Measurements from ENCODE around the gene TEAD3. TPM values are rescaled to one million over a fixed set of nuclear protein-coding genes. Genes with fewer than 3 reads are reported as not detected.

The TEAD3 gene
- total and polyA plus RNA-seq, 4 donors, result 1.8 to 8.7 (median 6.8) TPM

DNA sequence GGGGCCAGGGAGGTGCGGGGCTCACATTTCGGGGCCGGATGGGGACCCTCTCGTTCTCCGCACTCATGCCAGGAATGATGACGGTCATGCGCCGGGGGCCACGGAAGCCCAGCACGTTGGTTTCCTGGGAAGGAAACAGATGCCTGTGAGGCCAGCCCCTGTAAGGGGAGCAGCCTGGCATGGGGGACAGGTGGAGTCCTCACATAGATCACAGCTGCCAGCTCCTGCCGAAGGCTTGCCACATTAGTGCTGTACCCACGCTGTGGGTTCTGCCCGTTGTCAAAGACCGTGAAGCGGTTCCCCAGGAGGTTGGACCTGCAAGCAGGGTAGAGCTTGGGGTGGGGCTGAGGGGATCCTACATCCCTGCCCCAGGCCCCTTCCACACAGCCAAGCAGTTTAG is 6.7 kb upstream of the TEAD3 start:
- Histone ChIP-seq H3K27ac (ENCODE audit: low read depth, low read length) (no peak overlapping the region), H3K4me3 (ENCODE audit: low read depth, low read length) (no peak overlapping the region), H3K9me3 (ENCODE audit: control insufficient read depth, insufficient read depth, low read length) (no peaks in the 10 kb centered on the region), H3K36me3 (ENCODE audit: control insufficient read depth, insufficient read depth, low read length) (no peaks in the 10 kb centered on the region), H3K4me1 (ENCODE audit: control insufficient read depth, insufficient read depth, low read length) (no peaks in the 10 kb centered on the region), H3K27me3 (ENCODE audit: control insufficient read depth, insufficient read depth, low read length) (peaks cover 22% of the 10 kb centered on the region)
- WGBS (ENCODE audit: insufficient coverage), result 74% methylated on average over 13 of the region's 15 CpGs
- DNase-seq (ENCODE audit: low read depth in 4 of 6, low spot score in 6 of 6), result no peak

DNA sequence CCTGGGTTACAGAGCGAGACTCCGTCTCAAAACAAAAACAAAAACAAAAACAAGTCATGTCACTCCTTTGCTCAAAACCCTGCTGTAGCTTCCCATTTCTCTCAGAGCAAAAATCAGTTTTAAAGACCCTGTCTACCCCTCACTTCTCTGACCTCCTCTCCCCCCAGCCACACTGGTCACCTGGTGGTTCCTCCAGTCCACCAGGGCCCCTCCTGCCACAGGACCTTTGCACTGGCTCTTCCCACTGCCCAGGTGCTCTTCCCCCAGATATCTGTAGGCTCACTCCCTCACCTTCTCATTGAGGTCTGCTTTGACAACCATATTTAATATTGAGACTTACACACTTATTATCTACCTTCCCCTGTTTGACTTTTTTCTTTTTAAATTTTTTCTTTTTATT is 4.9 kb upstream of the TEAD3 start:
- H3K27me3 ChIP-seq (ENCODE audit: control insufficient read depth, insufficient read depth, low read length), result peaks cover 34% of the 10 kb centered on the region
- H3K9me3 ChIP-seq (ENCODE audit: control insufficient read depth, insufficient read depth, low read length), result no peaks in the 10 kb centered on the region
- H3K4me3 ChIP-seq (ENCODE audit: low read depth, low read length), result no peak overlapping the region
- H3K36me3 ChIP-seq (ENCODE audit: control insufficient read depth, insufficient read depth, low read length), result peaks cover 2% of the 10 kb centered on the region
- no peak overlapping the region for H3K27ac ChIP-seq (ENCODE audit: low read depth, low read length)
- 94% methylated on average over 2 of the region's 2 CpGs for WGBS (ENCODE audit: insufficient coverage)
- H3K4me1 ChIP-seq (ENCODE audit: control insufficient read depth, insufficient read depth, low read length), result peaks cover 11% of the 10 kb centered on the region
- no peak for DNase-seq (ENCODE audit: low read depth in 4 of 6, low spot score in 6 of 6)

- DNase-seq (ENCODE audit: low read depth in 4 of 6, low spot score in 6 of 6), result no peak
- peaks cover 2% of the 10 kb centered on the region for H3K36me3 ChIP-seq (ENCODE audit: control insufficient read depth, insufficient read depth, low read length)
- no peaks in the 10 kb centered on the region for H3K9me3 ChIP-seq (ENCODE audit: control insufficient read depth, insufficient read depth, low read length)
- peaks cover 18% of the 10 kb centered on the region for H3K4me1 ChIP-seq (ENCODE audit: control insufficient read depth, insufficient read depth, low read length)
- H3K4me3 ChIP-seq (ENCODE audit: low read depth, low read length), result no peak overlapping the region
- H3K27me3 ChIP-seq (ENCODE audit: control insufficient read depth, insufficient read depth, low read length), result peaks cover 26% of the 10 kb centered on the region
- 84% methylated on average over 5 of the region's 6 CpGs for WGBS (ENCODE audit: insufficient coverage)
- no peak overlapping the region for H3K27ac ChIP-seq (ENCODE audit: low read depth, low read length)
Measured at GRCh38 chr6:35500782-35501181, 3.9 kb upstream of the TEAD3 start.

- Histone ChIP-seq H3K4me1 (ENCODE audit: control insufficient read depth, insufficient read depth, low read length) (peaks cover 26% of the 10 kb centered on the region), H3K27ac (ENCODE audit: low read depth, low read length) (no peak overlapping the region), H3K4me3 (ENCODE audit: low read depth, low read length) (no peak overlapping the region), H3K9me3 (ENCODE audit: control insufficient read depth, insufficient read depth, low read length) (no peaks in the 10 kb centered on the region), H3K27me3 (ENCODE audit: control insufficient read depth, insufficient read depth, low read length) (peaks cover 24% of the 10 kb centered on the region), H3K36me3 (ENCODE audit: control insufficient read depth, insufficient read depth, low read length) (peaks cover 2% of the 10 kb centered on the region)
- no peak for DNase-seq (ENCODE audit: low read depth in 4 of 6, low spot score in 6 of 6)
- 93% methylated on average over 3 of the region's 4 CpGs for WGBS (ENCODE audit: insufficient coverage)
Measured at GRCh38 chr6:35499372-35499771, 2.5 kb upstream of the TEAD3 start.

GRCh38 chr6:35498422-35499067 is 1.7 kb upstream of the TEAD3 start:
- Histone ChIP-seq H3K4me3 (ENCODE audit: low read depth, low read length) (peak overlapping the region; percentile 40), H3K9me3 (ENCODE audit: control insufficient read depth, insufficient read depth, low read length) (no peaks in the 10 kb centered on the region), H3K36me3 (ENCODE audit: control insufficient read depth, insufficient read depth, low read length) (peaks cover 2% of the 10 kb centered on the region), H3K27ac (ENCODE audit: low read depth, low read length) (no peak overlapping the region), H3K27me3 (ENCODE audit: control insufficient read depth, insufficient read depth, low read length) (peaks cover 24% of the 10 kb centered on the region), H3K4me1 (ENCODE audit: control insufficient read depth, insufficient read depth, low read length) (peaks cover 28% of the 10 kb centered on the region)
- 21% methylated on average over 12 of the region's 14 CpGs for WGBS (ENCODE audit: insufficient coverage)
- no peak for DNase-seq (ENCODE audit: low read depth in 4 of 6, low spot score in 6 of 6)

GRCh38 chr6:35497571-35498421 is 917 bp upstream of the TEAD3 start:
- Histone ChIP-seq H3K4me1 (ENCODE audit: control insufficient read depth, insufficient read depth, low read length) (peaks cover 29% of the 10 kb centered on the region), H3K4me3 (ENCODE audit: low read depth, low read length) (peak overlapping the region; percentile 40), H3K36me3 (ENCODE audit: control insufficient read depth, insufficient read depth, low read length) (peaks cover 2% of the 10 kb centered on the region), H3K9me3 (ENCODE audit: control insufficient read depth, insufficient read depth, low read length) (no peaks in the 10 kb centered on the region), H3K27ac (ENCODE audit: low read depth, low read length) (peak overlapping the region; percentile 44), H3K27me3 (ENCODE audit: control insufficient read depth, insufficient read depth, low read length) (peaks cover 24% of the 10 kb centered on the region)
- WGBS (ENCODE audit: insufficient coverage), result 2% methylated on average over 66 of the region's 77 CpGs
- peak in 2 of 6 donors; percentile 28 to 62 for DNase-seq (ENCODE audit: low read depth in 4 of 6, low spot score in 6 of 6)

DNA sequence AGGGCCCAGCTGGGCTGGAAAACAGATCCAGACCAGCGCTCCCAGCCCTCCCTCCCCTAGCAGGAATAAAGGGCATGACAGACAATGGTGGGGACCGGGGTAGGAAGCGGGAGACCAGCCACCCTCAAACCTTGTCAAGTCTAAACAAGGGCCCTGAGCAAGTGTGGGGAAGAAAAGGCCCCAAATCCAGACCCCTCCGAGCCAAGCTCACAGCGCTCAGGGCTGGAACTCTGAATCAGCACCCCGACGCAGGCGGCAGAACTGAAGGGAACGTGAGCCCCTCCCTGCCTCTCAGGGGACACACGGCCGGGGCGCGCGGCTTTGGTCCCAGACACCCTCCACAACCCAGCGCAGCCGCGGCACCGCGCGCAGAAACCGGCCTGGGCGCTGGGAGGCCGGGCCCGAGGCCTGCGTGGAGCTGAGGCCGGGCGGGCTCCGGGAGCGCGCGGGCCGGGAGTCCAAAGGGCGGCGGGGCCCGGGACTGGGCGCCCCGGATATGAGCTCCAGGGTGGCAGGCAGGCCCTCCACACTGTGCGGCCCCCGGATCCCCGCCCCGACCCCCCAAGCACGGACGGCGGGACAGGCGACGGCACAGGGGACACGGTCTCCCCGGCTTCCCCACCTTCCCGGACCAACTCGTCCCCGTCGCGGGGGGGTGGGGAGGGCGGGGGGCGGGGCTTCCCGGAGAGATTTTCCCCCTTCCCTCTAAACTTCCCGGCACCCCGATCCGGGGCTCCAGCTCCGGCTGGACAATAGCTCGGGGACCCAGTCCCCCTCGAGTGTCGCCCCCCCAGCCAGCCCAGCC is 641 bp downstream of the TEAD3 start:
- Histone ChIP-seq H3K27ac (ENCODE audit: low read depth, low read length) (peak overlapping the region; percentile 57), H3K4me3 (ENCODE audit: low read depth, low read length) (peak overlapping the region; percentile 57), H3K27me3 (ENCODE audit: control insufficient read depth, insufficient read depth, low read length) (peaks cover 24% of the 10 kb centered on the region), H3K4me1 (ENCODE audit: control insufficient read depth, insufficient read depth, low read length) (peaks cover 44% of the 10 kb centered on the region), H3K9me3 (ENCODE audit: control insufficient read depth, insufficient read depth, low read length) (no peaks in the 10 kb centered on the region), H3K36me3 (ENCODE audit: control insufficient read depth, insufficient read depth, low read length) (peaks cover 2% of the 10 kb centered on the region)
- DNase-seq (ENCODE audit: low read depth in 4 of 6, low spot score in 6 of 6), result peak in 1 of 6 donors; percentile 53
- WGBS (ENCODE audit: insufficient coverage), result 7% methylated on average over 42 of the region's 63 CpGs

GRCh38 chr6:35495258-35496035 is 1.4 kb downstream of the TEAD3 start:
- H3K36me3 ChIP-seq (ENCODE audit: control insufficient read depth, insufficient read depth, low read length), result peaks cover 2% of the 10 kb centered on the region
- peaks cover 51% of the 10 kb centered on the region for H3K4me1 ChIP-seq (ENCODE audit: control insufficient read depth, insufficient read depth, low read length)
- H3K4me3 ChIP-seq (ENCODE audit: low read depth, low read length), result peak overlapping the region; percentile 31
- no peaks in the 10 kb centered on the region for H3K9me3 ChIP-seq (ENCODE audit: control insufficient read depth, insufficient read depth, low read length)
- 85% methylated on average over 4 of the region's 9 CpGs for WGBS (ENCODE audit: insufficient coverage)
- no peak for DNase-seq (ENCODE audit: low read depth in 4 of 6, low spot score in 6 of 6)
- H3K27me3 ChIP-seq (ENCODE audit: control insufficient read depth, insufficient read depth, low read length), result peaks cover 24% of the 10 kb centered on the region
- H3K27ac ChIP-seq (ENCODE audit: low read depth, low read length), result no peak overlapping the region

DNA sequence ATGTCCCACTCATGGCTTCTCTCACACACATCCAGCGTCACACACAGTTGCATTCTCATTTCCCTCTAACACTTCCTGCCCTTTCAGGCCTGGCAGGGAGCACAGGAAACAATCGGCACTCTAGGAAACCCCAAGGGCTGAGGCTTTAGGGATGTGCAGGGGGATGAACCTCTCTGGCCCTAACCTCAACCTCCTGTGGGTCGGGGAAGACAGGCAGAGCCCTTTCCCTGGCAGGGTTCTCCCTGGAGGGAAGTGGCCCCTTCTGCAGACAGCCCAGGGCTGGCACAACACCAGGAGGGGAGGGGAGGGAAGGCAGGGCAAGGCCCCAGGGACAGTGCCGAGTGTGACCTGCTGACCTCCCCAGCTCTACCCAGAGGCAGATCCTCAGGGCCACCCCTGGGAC is 2.7 kb downstream of the TEAD3 start:
- H3K4me3 ChIP-seq (ENCODE audit: low read depth, low read length), result no peak overlapping the region
- H3K4me1 ChIP-seq (ENCODE audit: control insufficient read depth, insufficient read depth, low read length), result peaks cover 59% of the 10 kb centered on the region
- H3K9me3 ChIP-seq (ENCODE audit: control insufficient read depth, insufficient read depth, low read length), result no peaks in the 10 kb centered on the region
- peaks cover 2% of the 10 kb centered on the region for H3K36me3 ChIP-seq (ENCODE audit: control insufficient read depth, insufficient read depth, low read length)
- no peak overlapping the region for H3K27ac ChIP-seq (ENCODE audit: low read depth, low read length)
- H3K27me3 ChIP-seq (ENCODE audit: control insufficient read depth, insufficient read depth, low read length), result peaks cover 18% of the 10 kb centered on the region
- WGBS (ENCODE audit: insufficient coverage), result 26% methylated on average over 2 of the region's 4 CpGs
- no peak for DNase-seq (ENCODE audit: low read depth in 4 of 6, low spot score in 6 of 6)
